Endothelial cell of umbilical vein (primary cell): ENCODE results near the gene WHRN. TPM values are rescaled to one million over a fixed set of nuclear protein-coding genes. Genes with fewer than 3 reads are reported as not detected.

Experiments
- BruUV-seq: library from RNA; stranded (reverse); fragments of 400-500 nt; replicated peaks from 2 replicates; lab custom pipeline; 2021; lab: Mats Ljungman, UMichigan
- CTCF ChIA-PET: fragments of 300-600, 350-600 bp; sonication (Branson Sonifier 250); formaldehyde crosslinking; loops from one replicate; lab custom pipeline; 2021; ENCODE audit warnings: antibody characterized with exemption, inconsistent platforms; lab: Charles Lee
- POLR2A ChIA-PET: fragments of 300-600, 350-600 bp; sonication (Branson Sonifier 250); formaldehyde crosslinking; loops from one replicate; lab custom pipeline; 2021; ENCODE audit warnings: antibody characterized with exemption, inconsistent platforms; lab: Charles Lee
- DNase-seq: peaks from one replicate; pipeline ENCODE4 v3.0.0-alpha.2; 2011; ENCODE audit warnings: low read depth, low spot score
- FAIRE-seq: peaks from 2 replicates; lab custom pipeline; 2011; peaks lifted over from hg19 to GRCh38; lab: Jason Lieb, UNC
- H2AFZ ChIP-seq: 2 replicates; pipeline ENCODE4 v1.6.0; 2012; ENCODE audit warnings: low read depth, low read length, control low read depth, inconsistent platforms
- H3K27ac ChIP-seq: 2 replicates; pipeline ENCODE4 v1.5.1; 2011; ENCODE audit warnings: low read depth, mild to moderate bottlenecking, control low read depth, low read length, moderate library complexity; ENCODE audit not compliant: insufficient read depth
- H3K27me3 ChIP-seq, 2 experiments: 2 replicates each; pipeline versions ENCODE4 v1.6.0 to v1.6.1; 2011; ENCODE audit warnings: low read length in 2 of 2, mixed read lengths in 1 of 2; ENCODE audit not compliant: control insufficient read depth in 2 of 2, insufficient read depth in 2 of 2
- H3K36me3 ChIP-seq, 2 experiments: 2 replicates in 1 of 2; 3 replicates in 1 of 2; pipeline ENCODE4 v1.5.1; 2011; ENCODE audit warnings: low read length in 2 of 2, mild to moderate bottlenecking in 1 of 2, moderate library complexity in 1 of 2; ENCODE audit not compliant: control insufficient read depth in 2 of 2, insufficient read depth in 2 of 2; ENCODE audit errors: extremely low read depth in 1 of 2
- H3K4me1 ChIP-seq: 3 replicates; pipeline ENCODE4 v1.5.1; 2011; ENCODE audit warnings: mild to moderate bottlenecking, low read length; ENCODE audit not compliant: control insufficient read depth, insufficient read depth; ENCODE audit errors: extremely low read depth
- H3K4me2 ChIP-seq: 2 replicates; pipeline ENCODE4 v1.6.1; 2011; ENCODE audit warnings: low read length, control low read depth, mixed read lengths; ENCODE audit not compliant: insufficient read depth
- H3K4me3 ChIP-seq, 3 experiments: fragments of 200-600 bp in 1 of 3; sonication (generic), shearing (Covaris generic) in 1 of 3; replicated peaks in 1 of 3; 2 replicates each; pipeline ENCODE4 v1.5.1; 2011 to 2016; ENCODE audit warnings: control low read depth in 3 of 3, low read length in 3 of 3, mild to moderate bottlenecking in 2 of 3, inconsistent platforms in 1 of 3, low read depth in 1 of 3, moderate library complexity in 1 of 3; ENCODE audit not compliant: insufficient read depth in 1 of 3
- H3K79me2 ChIP-seq: 2 replicates; pipeline ENCODE4 v1.6.0; 2012; ENCODE audit warnings: low read length, inconsistent platforms; ENCODE audit not compliant: control insufficient read depth, insufficient read depth
- H3K9ac ChIP-seq: replicated peaks from 2 replicates; pipeline ENCODE3; 2011; ENCODE audit warnings: low read length, control low read depth; ENCODE audit not compliant: insufficient read depth; ENCODE audit errors: extremely low read depth
- H3K9me1 ChIP-seq: replicated peaks from 3 replicates; pipeline ENCODE4 v1.6.0; 2011; ENCODE audit warnings: mild to moderate bottlenecking, low read length; ENCODE audit not compliant: control insufficient read depth, insufficient read depth; ENCODE audit errors: extremely low read depth
- H3K9me3 ChIP-seq: replicated peaks from 2 replicates; pipeline ENCODE4 v1.5.1; 2012; ENCODE audit warnings: low read length, inconsistent platforms; ENCODE audit not compliant: control insufficient read depth, insufficient read depth
- H4K20me1 ChIP-seq: replicated peaks from 2 replicates; pipeline ENCODE3; 2011; ENCODE audit warnings: mild to moderate bottlenecking, low read length; ENCODE audit not compliant: control insufficient read depth, insufficient read depth; ENCODE audit errors: extremely low read depth
- FOS ChIP-seq: IDR thresholded peaks from 2 replicates; pipeline ENCODE4 v1.6.1; 2011; ENCODE audit warnings: mild to moderate bottlenecking, low read length, moderate library complexity, borderline replicate concordance; ENCODE audit not compliant: insufficient read depth
- JUN ChIP-seq: IDR thresholded peaks from 2 replicates; pipeline ENCODE4 v1.6.1; 2011; ENCODE audit warnings: borderline replicate concordance, low read depth; ENCODE audit not compliant: insufficient read length, insufficient read depth
- MYC ChIP-seq: IDR thresholded peaks from one replicate; pipeline ENCODE4 v1.6.1; 2011; ENCODE audit warnings: mild to moderate bottlenecking, low read depth, low read length
- POLR2A ChIP-seq: IDR thresholded peaks from 2 replicates; pipeline ENCODE4 v1.6.1; 2012; ENCODE audit warnings: low read depth, mild to moderate bottlenecking, control low read depth, low read length
- POLR2AphosphoS5 ChIP-seq: IDR thresholded peaks from 2 replicates; pipeline ENCODE4 v1.6.1; 2012; ENCODE audit warnings: low read depth, mild to moderate bottlenecking, control low read depth, low read length, moderate library complexity; ENCODE audit not compliant: insufficient read depth
- dilution Hi-C: fragments of 300-500 bp; cut with MboI; formaldehyde crosslinking; loops from one replicate; pipeline ENCODE4 v1.15.0; 2019; ENCODE audit warnings: low sequenced_read_pairs; ENCODE audit not compliant: extremely low pct_ligation_motif_present
- intact Hi-C: fragments of 100-400 bp; cut with micrococcal nuclease; formaldehyde crosslinking; loops from one replicate; pipeline ENCODE4 v1.10.0; 2022
- polyA plus RNA-seq, 4 experiments: library from polyadenylated mRNA; depleted of rRNA in 3 of 4; stranded (reverse) in 3 of 4; unstranded in 1 of 4; fragments of >200 nt; gene quantifications; 2 replicates each; pipeline versions ENCODE4 v1.2.1 to v1.2.3, GENCODE V29; 2011 to 2012; ENCODE audit warnings: missing spikeins in 1 of 4
- total RNA-seq: library from RNA; stranded (reverse); gene quantifications from 2 replicates; pipeline ENCODE4 v1.2.3, GENCODE V29; 2021
- TF ChIP-seq, protein P1 (sequence below), 2 donors: IDR thresholded peaks; 1 replicate in 1 of 2; 2 replicates in 1 of 2; pipeline ENCODE4 v1.5.1; 2011; ENCODE audit warnings: low read length in 2 of 2, mild to moderate bottlenecking in 2 of 2, moderate library complexity in 2 of 2, control low read depth in 1 of 2, inconsistent platforms in 1 of 2, low read depth in 1 of 2; ENCODE audit not compliant: insufficient read depth in 1 of 2; ENCODE audit errors: extremely low read depth in 1 of 2

WHRN gene
- total and polyA plus RNA-seq, 2 donors (not counting 3 experiments of a cell fraction or from before 2014, with no cell fraction given) = 0.35 to 0.69 TPM

DNA sequence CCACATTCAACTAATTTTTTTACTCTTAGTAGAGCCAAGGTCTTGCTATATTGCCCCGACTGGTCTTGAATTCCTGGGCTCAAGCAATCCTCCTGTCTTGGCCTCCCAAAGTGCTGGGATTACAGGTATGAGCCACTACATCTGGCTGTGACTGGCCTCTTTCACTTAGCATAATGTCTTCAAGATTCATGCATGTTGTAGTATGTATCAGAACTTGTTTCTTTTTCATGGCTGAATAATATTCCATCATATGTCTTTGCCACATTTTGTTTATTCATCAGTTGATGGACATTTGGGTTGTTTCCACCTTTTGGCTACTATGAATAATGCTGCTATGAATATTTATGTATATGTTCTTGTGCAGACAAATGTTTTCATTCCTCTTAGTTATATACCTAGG is 12.8 kb upstream of the WHRN start:
- intact Hi-C loops (no loop called here), dilution Hi-C loops (no loop called here)
- H3K36me3 ChIP-seq = no peaks in the 10 kb centered on the region
- no peak for TF ChIP-seq FOS
- TF ChIP-seq, protein P1, sequence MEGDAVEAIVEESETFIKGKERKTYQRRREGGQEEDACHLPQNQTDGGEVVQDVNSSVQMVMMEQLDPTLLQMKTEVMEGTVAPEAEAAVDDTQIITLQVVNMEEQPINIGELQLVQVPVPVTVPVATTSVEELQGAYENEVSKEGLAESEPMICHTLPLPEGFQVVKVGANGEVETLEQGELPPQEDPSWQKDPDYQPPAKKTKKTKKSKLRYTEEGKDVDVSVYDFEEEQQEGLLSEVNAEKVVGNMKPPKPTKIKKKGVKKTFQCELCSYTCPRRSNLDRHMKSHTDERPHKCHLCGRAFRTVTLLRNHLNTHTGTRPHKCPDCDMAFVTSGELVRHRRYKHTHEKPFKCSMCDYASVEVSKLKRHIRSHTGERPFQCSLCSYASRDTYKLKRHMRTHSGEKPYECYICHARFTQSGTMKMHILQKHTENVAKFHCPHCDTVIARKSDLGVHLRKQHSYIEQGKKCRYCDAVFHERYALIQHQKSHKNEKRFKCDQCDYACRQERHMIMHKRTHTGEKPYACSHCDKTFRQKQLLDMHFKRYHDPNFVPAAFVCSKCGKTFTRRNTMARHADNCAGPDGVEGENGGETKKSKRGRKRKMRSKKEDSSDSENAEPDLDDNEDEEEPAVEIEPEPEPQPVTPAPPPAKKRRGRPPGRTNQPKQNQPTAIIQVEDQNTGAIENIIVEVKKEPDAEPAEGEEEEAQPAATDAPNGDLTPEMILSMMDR (IDR thresholded peaks at IDR 0.05; ENCODE audit: extremely low read depth in 1 of 2, insufficient read depth in 1 of 2, low read depth in 1 of 2, low read length in 2 of 2) = no peak
- TF ChIP-seq POLR2A = no peak
- TF ChIP-seq POLR2AphosphoS5 = no peak
- TF ChIP-seq JUN = no peak
- no peak for TF ChIP-seq MYC
- BruUV-seq = no TSS peak
- H3K4me3 ChIP-seq = no peak overlapping the region
- DNase-seq = no peak
- H3K79me2 ChIP-seq = no peaks in the 10 kb centered on the region
- H3K9me1 ChIP-seq = no peaks in the 10 kb centered on the region
- ChIA-PET POLR2A (interaction anchor here (0.6 kb wide), 1 partner anchor 392 kb away, joined by 3 read pairs; no protein-coding TSS in a partner anchor), CTCF (interaction anchor here (1.5 kb wide), 1 partner anchor 9 kb away, joined by 4 read pairs; no protein-coding TSS in a partner anchor)
- no peak for FAIRE-seq
- no peak overlapping the region for H3K27ac ChIP-seq
- H4K20me1 ChIP-seq = no peaks in the 10 kb centered on the region
- H2AFZ ChIP-seq = no peak overlapping the region
- no peaks in the 10 kb centered on the region for H3K9me3 ChIP-seq
- peaks cover 18 to 25% of the 10 kb centered on the region in 2 experiments for H3K27me3 ChIP-seq
- peaks cover 4% of the 10 kb centered on the region for H3K4me1 ChIP-seq
- H3K4me2 ChIP-seq = no peak overlapping the region
- no peak overlapping the region for H3K9ac ChIP-seq

DNA sequence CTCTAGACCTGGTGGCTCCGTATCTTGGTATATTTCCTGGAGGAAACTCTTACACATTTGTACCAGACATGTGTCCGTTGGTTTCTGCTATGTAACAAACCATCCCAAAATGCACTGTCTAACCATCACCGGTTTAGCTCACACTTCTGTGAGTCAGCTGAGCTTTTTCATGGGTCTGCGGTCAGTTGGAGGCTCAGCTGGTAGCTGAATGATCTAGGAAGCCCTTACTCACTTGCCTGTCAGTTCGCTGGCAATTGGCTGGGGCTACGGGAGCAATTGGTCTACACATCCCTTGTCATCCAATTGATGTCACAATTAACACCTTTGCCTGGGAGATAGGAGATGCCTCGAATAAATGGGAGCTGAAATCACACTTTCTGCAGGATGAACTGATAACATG is 11.6 kb upstream of the WHRN start:
- CTCF ChIA-PET = interaction anchor here (0.7 kb wide), 1 partner anchor 15 kb away, joined by 3 read pairs; no protein-coding TSS in a partner anchor
- TF ChIP-seq MYC (no peak), FOS (peak; percentile 51)
- Histone ChIP-seq H4K20me1 (no peaks in the 10 kb centered on the region), H3K4me2 (no peak overlapping the region), H3K36me3 (no peaks in the 10 kb centered on the region), H3K27ac (no peak overlapping the region), H3K27me3 (peaks cover 16 to 27% of the 10 kb centered on the region in 2 experiments), H3K9ac (no peak overlapping the region), H3K79me2 (no peaks in the 10 kb centered on the region), H3K9me1 (no peaks in the 10 kb centered on the region), H3K4me1 (peaks cover 6% of the 10 kb centered on the region), H3K9me3 (no peaks in the 10 kb centered on the region), H2AFZ (no peak overlapping the region), H3K4me3 (no peak overlapping the region)
- dilution Hi-C loops = no loop called here
- intact Hi-C loops = no loop called here
- POLR2A ChIA-PET = no interaction called here
- DNase-seq (no peak), FAIRE-seq (no peak)
- BruUV-seq = no TSS peak
